Measurements from ENCODE around the gene KRT33A. TPM values are rescaled to one million over a fixed set of nuclear protein-coding genes. Genes with fewer than 3 reads are reported as not detected.

KRT33A gene
- total RNA-seq, 4 donors from 2014 or later, result not detected

GRCh38 chr17:41393826-41394225 lies 43.2 kb upstream of the KRT33A start:
- no peak overlapping the region for H3K27ac ChIP-seq
- peaks cover 0 to 5% (median 0%) of the 10 kb centered on the region in 4 donors for H3K4me1 ChIP-seq
- WGBS, 2 donors, result 68 to 81% methylated on average over 10 of the region's 10 CpGs
- TF ChIP-seq POLR2A (IDR thresholded peaks at IDR 0.05) (no peak), CTCF (IDR thresholded peaks at IDR 0.05) (no peak), EP300 (IDR thresholded peaks at IDR 0.05) (no peak)
- H3K27me3 ChIP-seq, result no peaks in the 10 kb centered on the region
- H3K9me3 ChIP-seq, result no peaks in the 10 kb centered on the region
- no peak overlapping the region for H3K4me3 ChIP-seq
- no peak for DNase-seq (ENCODE audit: low spot score in 2 of 2)
- no peaks in the 10 kb centered on the region for H3K36me3 ChIP-seq

GRCh38 chr17:41393294-41393693 lies 42.7 kb upstream of the KRT33A start:
- H3K4me1 ChIP-seq, result peaks cover 0 to 5% (median 0%) of the 10 kb centered on the region in 4 donors
- H3K27me3 ChIP-seq, result no peaks in the 10 kb centered on the region
- H3K4me3 ChIP-seq, result no peak overlapping the region
- TF ChIP-seq POLR2A (IDR thresholded peaks at IDR 0.05), result no peak
- TF ChIP-seq CTCF (IDR thresholded peaks at IDR 0.05), result no peak
- TF ChIP-seq EP300 (IDR thresholded peaks at IDR 0.05), result no peak
- WGBS, 2 donors, result 55 to 74% methylated on average over 5 of the region's 5 CpGs
- no peaks in the 10 kb centered on the region for H3K36me3 ChIP-seq
- no peak overlapping the region for H3K27ac ChIP-seq
- no peak for DNase-seq (ENCODE audit: low spot score in 2 of 2)
- no peaks in the 10 kb centered on the region for H3K9me3 ChIP-seq

- Histone ChIP-seq H3K4me1 (peaks cover 0 to 5% (median 0%) of the 10 kb centered on the region in 4 donors), H3K27ac (no peak overlapping the region), H3K9me3 (peaks cover 0 to 4% (median 0%) of the 10 kb centered on the region in 4 donors), H3K27me3 (no peaks in the 10 kb centered on the region), H3K36me3 (no peaks in the 10 kb centered on the region), H3K4me3 (no peak overlapping the region)
- WGBS, 2 donors, result 85 to 88% methylated on average over 1 of the region's 1 CpG
- no peak for TF ChIP-seq CTCF (IDR thresholded peaks at IDR 0.05)
- TF ChIP-seq EP300 (IDR thresholded peaks at IDR 0.05), result no peak
- TF ChIP-seq POLR2A (IDR thresholded peaks at IDR 0.05), result no peak
- DNase-seq (ENCODE audit: low spot score in 2 of 2), result no peak
Observed at GRCh38 chr17:41392278-41392677, 41.6 kb upstream of the KRT33A start.

GRCh38 chr17:41391535-41391934 lies 40.9 kb upstream of the KRT33A start:
- no peak overlapping the region for H3K4me3 ChIP-seq
- H3K9me3 ChIP-seq, result peaks cover 0 to 12% (median 0%) of the 10 kb centered on the region in 4 donors
- H3K27me3 ChIP-seq, result no peaks in the 10 kb centered on the region
- 64 to 71% methylated on average over 2 of the region's 2 CpGs for WGBS, 2 donors
- TF ChIP-seq CTCF (IDR thresholded peaks at IDR 0.05), result no peak
- TF ChIP-seq POLR2A (IDR thresholded peaks at IDR 0.05), result no peak
- TF ChIP-seq EP300 (IDR thresholded peaks at IDR 0.05), result no peak
- no peaks in the 10 kb centered on the region for H3K36me3 ChIP-seq
- peaks cover 0 to 5% (median 0%) of the 10 kb centered on the region in 4 donors for H3K4me1 ChIP-seq
- DNase-seq (ENCODE audit: low spot score in 2 of 2), result no peak
- H3K27ac ChIP-seq, result no peak overlapping the region

GRCh38 chr17:41390411-41390938 lies 39.8 kb upstream of the KRT33A start:
- Histone ChIP-seq H3K27me3 (no peaks in the 10 kb centered on the region), H3K27ac (no peak overlapping the region), H3K9me3 (peaks cover 0 to 19% (median 2%) of the 10 kb centered on the region in 4 donors), H3K4me1 (peaks cover 0 to 5% (median 0%) of the 10 kb centered on the region in 4 donors), H3K36me3 (no peaks in the 10 kb centered on the region), H3K4me3 (no peak overlapping the region)
- no peak for DNase-seq (ENCODE audit: low spot score in 2 of 2)
- no peak for TF ChIP-seq POLR2A (IDR thresholded peaks at IDR 0.05)
- no peak for TF ChIP-seq CTCF (IDR thresholded peaks at IDR 0.05)
- TF ChIP-seq EP300 (IDR thresholded peaks at IDR 0.05), result no peak
- 61 to 66% methylated on average over 7 of the region's 7 CpGs for WGBS, 2 donors
